Caco-2 (cell line): ENCODE measurements around the gene TNNI2. TPM values are rescaled to one million over a fixed set of nuclear protein-coding genes. Genes with fewer than 3 reads are reported as not detected.

Experiments
- BruUV-seq: library from RNA; stranded (reverse); fragments of 400-500 nt; replicated peaks from 2 replicates; lab custom pipeline; 2021; lab: Mats Ljungman, UMichigan
- CTCF ChIA-PET: fragments of 300-600 bp; sonication (Branson Sonifier 250); formaldehyde crosslinking; loops from one replicate; lab custom pipeline; 2022; ENCODE audit warnings: antibody characterized with exemption; lab: Charles Lee
- POLR2A ChIA-PET: fragments of 300-600 bp; sonication (Branson Sonifier 250); formaldehyde crosslinking; loops from one replicate; lab custom pipeline; 2022; ENCODE audit warnings: antibody characterized with exemption; lab: Charles Lee
- DNase-seq, 2 experiments: peaks; one replicate each; pipeline versions ENCODE4 v3.0.0 to v3.0.0-alpha.2; 2020 to 2022
- H3K27me3 ChIP-seq: replicated peaks from 2 replicates; pipeline ENCODE4 v1.6.0; 2011; ENCODE audit warnings: low read length; ENCODE audit not compliant: control insufficient read depth, insufficient read depth
- H3K36me3 ChIP-seq: 2 replicates; pipeline ENCODE4 v1.5.1; 2011; ENCODE audit warnings: low read length; ENCODE audit not compliant: control insufficient read depth, insufficient read depth
- H3K4me1 ChIP-seq: fragments of 250-450 bp; sonication (Bioruptor Pico); 2 replicates; pipeline ENCODE4 v1.5.1; 2020; ENCODE audit warnings: mild to moderate bottlenecking
- H3K4me3 ChIP-seq: 2 replicates; pipeline ENCODE4 v1.5.1; 2011; ENCODE audit warnings: low read depth, mild to moderate bottlenecking, control low read depth, low read length
- H3K9me3 ChIP-seq: fragments of 250-450 bp; sonication (Bioruptor Pico); 2 replicates; pipeline ENCODE4 v1.5.1; 2020; ENCODE audit warnings: mild to moderate bottlenecking, moderate library complexity
- H3K27ac Mint-ChIP-seq: one replicate; pipeline ENCODE4 v1.8.0; 2022; ENCODE audit warnings: mixed read lengths; ENCODE audit not compliant: unreplicated experiment
- H3K27me3 Mint-ChIP-seq: one replicate; pipeline ENCODE4 v1.8.0; 2022; ENCODE audit warnings: mixed read lengths; ENCODE audit not compliant: insufficient read depth, unreplicated experiment
- H3K36me3 Mint-ChIP-seq: one replicate; pipeline ENCODE4 v1.8.0; 2022; ENCODE audit warnings: mild to moderate bottlenecking, mixed read lengths; ENCODE audit not compliant: insufficient read depth, unreplicated experiment
- H3K4me1 Mint-ChIP-seq: one replicate; pipeline ENCODE4 v1.8.0; 2022; ENCODE audit warnings: low read depth, mixed read lengths; ENCODE audit not compliant: unreplicated experiment
- H3K4me3 Mint-ChIP-seq: one replicate; pipeline ENCODE4 v1.8.0; 2022; ENCODE audit warnings: mild to moderate bottlenecking, moderate library complexity, mixed read lengths; ENCODE audit not compliant: unreplicated experiment
- H3K9me3 Mint-ChIP-seq: one replicate; pipeline ENCODE4 v1.8.0; 2022; ENCODE audit warnings: mixed read lengths; ENCODE audit not compliant: unreplicated experiment
- intact Hi-C: fragments of 100-400 bp; cut with micrococcal nuclease; formaldehyde crosslinking; loops from one replicate; pipeline ENCODE4 v1.10.0; 2022; ENCODE audit not compliant: unreplicated experiment
- total RNA-seq: library from RNA; stranded (reverse); gene quantifications from 2 replicates; pipeline ENCODE4 v1.2.3, GENCODE V29; 2022
- TF ChIP-seq, protein P1 (sequence below), 2 experiments: fragments of 200-600 bp in 1 of 2; IDR thresholded peaks; 1 replicate in 1 of 2; 2 replicates in 1 of 2; pipeline versions ENCODE4 v1.5.1 to v1.8.0; 2011 to 2022; ENCODE audit warnings: antibody characterized with exemption in 1 of 2, control low read depth in 1 of 2, inconsistent platforms in 1 of 2, low read depth in 1 of 2, low read length in 1 of 2, mild to moderate bottlenecking in 1 of 2, moderate library complexity in 1 of 2; ENCODE audit not compliant: insufficient read depth in 1 of 2, severe bottlenecking in 1 of 2, unreplicated experiment in 1 of 2

Gene TNNI2
- total RNA-seq, 1 experiment from 2014 or later: 8.6 TPM

DNA sequence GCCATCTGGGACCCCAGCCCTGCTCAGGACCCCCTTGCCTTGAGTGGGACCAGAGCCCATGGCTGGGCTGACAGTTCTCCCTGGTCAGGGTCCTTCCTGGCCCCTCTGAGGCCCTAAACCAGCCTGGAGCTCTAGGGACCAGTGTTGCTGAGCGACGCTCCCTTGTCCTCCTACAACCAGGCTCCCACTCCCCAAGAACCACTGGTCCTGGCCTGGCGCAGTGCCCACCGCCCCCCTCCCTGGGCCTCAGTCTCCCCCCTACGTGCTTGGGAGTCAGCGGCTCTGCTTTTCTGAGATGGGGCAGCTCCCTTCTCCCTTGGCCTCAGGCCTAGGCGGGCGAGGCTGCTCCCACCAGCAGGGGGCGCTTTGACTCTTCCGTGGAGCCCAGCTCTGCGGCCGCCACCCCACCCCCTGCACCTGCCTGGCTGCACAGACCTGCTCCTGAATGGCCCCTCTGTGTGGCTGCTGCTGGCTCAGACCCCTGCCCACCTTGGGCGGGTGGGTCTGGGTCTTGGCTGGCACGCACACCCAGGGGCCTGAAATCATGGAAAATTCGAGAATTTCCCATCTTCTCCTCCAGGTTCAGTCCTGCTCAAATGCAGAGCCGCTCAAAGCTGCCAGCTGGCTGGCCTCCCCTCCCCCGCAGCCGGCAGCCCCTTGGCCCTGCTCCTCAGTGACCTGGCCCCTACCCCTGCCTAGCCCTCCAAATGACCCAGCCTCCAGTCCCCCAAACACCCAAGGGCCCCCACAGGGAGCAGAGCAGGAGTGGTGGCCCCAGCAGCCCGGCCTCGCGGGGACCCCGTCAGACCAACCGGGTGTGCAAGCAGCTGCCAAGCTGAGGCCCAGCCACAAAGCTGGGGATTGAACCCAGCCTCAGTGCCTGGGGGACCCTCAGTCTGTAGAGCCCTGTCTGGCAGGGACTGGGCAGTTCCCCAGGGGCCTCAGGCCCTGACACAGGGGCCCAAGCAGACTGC lies 43.8 kb downstream of the TNNI2 start:
- TF ChIP-seq, protein P1, sequence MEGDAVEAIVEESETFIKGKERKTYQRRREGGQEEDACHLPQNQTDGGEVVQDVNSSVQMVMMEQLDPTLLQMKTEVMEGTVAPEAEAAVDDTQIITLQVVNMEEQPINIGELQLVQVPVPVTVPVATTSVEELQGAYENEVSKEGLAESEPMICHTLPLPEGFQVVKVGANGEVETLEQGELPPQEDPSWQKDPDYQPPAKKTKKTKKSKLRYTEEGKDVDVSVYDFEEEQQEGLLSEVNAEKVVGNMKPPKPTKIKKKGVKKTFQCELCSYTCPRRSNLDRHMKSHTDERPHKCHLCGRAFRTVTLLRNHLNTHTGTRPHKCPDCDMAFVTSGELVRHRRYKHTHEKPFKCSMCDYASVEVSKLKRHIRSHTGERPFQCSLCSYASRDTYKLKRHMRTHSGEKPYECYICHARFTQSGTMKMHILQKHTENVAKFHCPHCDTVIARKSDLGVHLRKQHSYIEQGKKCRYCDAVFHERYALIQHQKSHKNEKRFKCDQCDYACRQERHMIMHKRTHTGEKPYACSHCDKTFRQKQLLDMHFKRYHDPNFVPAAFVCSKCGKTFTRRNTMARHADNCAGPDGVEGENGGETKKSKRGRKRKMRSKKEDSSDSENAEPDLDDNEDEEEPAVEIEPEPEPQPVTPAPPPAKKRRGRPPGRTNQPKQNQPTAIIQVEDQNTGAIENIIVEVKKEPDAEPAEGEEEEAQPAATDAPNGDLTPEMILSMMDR (IDR thresholded peaks at IDR 0.05; ENCODE audit: insufficient read depth in 1 of 2, low read depth in 1 of 2, low read length in 1 of 2, severe bottlenecking in 1 of 2, unreplicated experiment in 1 of 2): peak; percentile 89 to 95
- POLR2A ChIA-PET: interaction anchor here (0.9 kb wide), 1 partner anchor 268 kb away, joined by 3 read pairs; no protein-coding TSS in a partner anchor
- H3K36me3 ChIP-seq: no peaks in the 10 kb centered on the region
- no peaks in the 10 kb centered on the region for H3K27me3 Mint-ChIP-seq
- H3K9me3 Mint-ChIP-seq: no peaks in the 10 kb centered on the region
- peaks cover 8% of the 10 kb centered on the region for H3K4me1 ChIP-seq
- H3K4me1 Mint-ChIP-seq: no peaks in the 10 kb centered on the region
- intact Hi-C loops: loop anchor here (1.0 to 5.0 kb wide), 3 partner anchors 55 to 269 kb away; no protein-coding TSS in a partner anchor
- no peak overlapping the region for H3K4me3 ChIP-seq
- H3K36me3 Mint-ChIP-seq: no peaks in the 10 kb centered on the region
- H3K27ac Mint-ChIP-seq: no peak overlapping the region
- H3K27me3 ChIP-seq: no peaks in the 10 kb centered on the region
- no TSS peak for BruUV-seq
- DNase-seq: peak; percentile 76 to 87
- H3K9me3 ChIP-seq: no peaks in the 10 kb centered on the region
- CTCF ChIA-PET: interaction anchor here (0.5 to 3.7 kb wide), 32 partner anchors 13 to 369 kb away, joined by 3 to 140 read pairs (median 4); partner anchors contain the start of genes IGF2, KRTAP5-6, MRPL23 and SYT8
- no peak overlapping the region for H3K4me3 Mint-ChIP-seq

DNA sequence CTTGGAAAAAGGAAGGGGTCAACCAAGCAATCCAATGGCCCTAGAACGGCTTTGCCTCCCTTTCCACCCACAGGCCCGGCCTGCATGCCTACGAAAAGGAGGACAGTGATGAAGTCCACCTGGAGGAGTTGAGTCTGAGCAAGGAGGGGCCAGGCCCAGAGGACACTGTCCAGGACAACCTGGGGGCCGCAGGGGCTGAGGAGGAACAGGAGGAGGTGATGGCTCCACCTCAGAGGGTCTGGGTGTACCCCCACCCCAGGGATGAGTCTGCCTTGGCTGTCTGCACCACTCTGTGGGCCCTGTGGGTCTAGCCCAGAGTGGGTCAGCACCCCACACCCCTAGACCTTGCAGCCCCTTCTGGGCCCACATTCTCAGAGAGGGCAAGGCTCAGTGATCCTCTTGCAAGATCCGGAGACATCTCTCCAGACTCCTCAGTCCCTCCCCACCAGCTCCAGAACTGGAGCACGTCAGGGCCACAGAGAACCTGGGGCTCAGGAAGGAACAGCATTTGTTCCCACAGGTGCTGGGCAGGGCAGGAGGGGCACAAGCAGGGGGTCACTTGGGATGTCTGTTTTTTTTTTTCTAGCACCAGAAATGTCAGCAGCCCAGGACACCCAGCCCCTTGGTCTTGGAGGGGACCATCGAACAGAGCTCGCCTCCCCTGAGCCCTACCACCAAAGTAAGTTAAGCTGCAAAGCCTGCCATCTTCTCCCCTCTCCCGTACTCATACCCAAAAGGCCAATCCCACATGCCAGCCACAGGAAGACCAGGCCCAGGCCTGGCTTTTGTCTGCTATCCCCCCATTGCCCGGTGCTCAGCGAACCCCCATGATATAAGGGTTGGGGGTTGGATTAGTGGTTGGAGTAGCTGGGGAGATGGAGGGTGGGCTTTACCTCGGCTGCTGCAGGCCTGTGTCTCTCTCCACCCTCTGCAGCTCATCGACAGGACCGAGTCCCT lies 44.8 kb downstream of the TNNI2 start:
- H3K27ac Mint-ChIP-seq: no peak overlapping the region
- TF ChIP-seq, protein P1 (IDR thresholded peaks at IDR 0.05; ENCODE audit: insufficient read depth in 1 of 2, low read depth in 1 of 2, low read length in 1 of 2, severe bottlenecking in 1 of 2, unreplicated experiment in 1 of 2): no peak
- DNase-seq: peak in 1 of 2 experiments; percentile 29
- intact Hi-C loops: loop anchor here (5.0 kb wide), 1 partner anchor 56 kb away; no protein-coding TSS in a partner anchor
- CTCF ChIA-PET: interaction anchor here (0.8 to 3.7 kb wide), 10 partner anchors 50 to 272 kb away, joined by 3 to 140 read pairs (median 18); partner anchors contain the start of genes KRTAP5-6, MRPL23 and SYT8
- POLR2A ChIA-PET: no interaction called here
- H3K9me3 ChIP-seq: no peaks in the 10 kb centered on the region
- H3K36me3 ChIP-seq: no peaks in the 10 kb centered on the region
- H3K4me3 Mint-ChIP-seq: no peak overlapping the region
- H3K4me1 Mint-ChIP-seq: no peaks in the 10 kb centered on the region
- H3K4me3 ChIP-seq: no peak overlapping the region
- H3K9me3 Mint-ChIP-seq: no peaks in the 10 kb centered on the region
- H3K27me3 Mint-ChIP-seq: no peaks in the 10 kb centered on the region
- BruUV-seq: no TSS peak
- H3K4me1 ChIP-seq: peaks cover 8% of the 10 kb centered on the region
- no peaks in the 10 kb centered on the region for H3K27me3 ChIP-seq
- H3K36me3 Mint-ChIP-seq: no peaks in the 10 kb centered on the region
